Upper lobe of right lung (tissue), 1 donor: Measurements from ENCODE around the gene MLLT6. TPM values are rescaled to one million over a fixed set of nuclear protein-coding genes. Genes with fewer than 3 reads are reported as not detected.
"Not testable (repeated sequence)": the region's sequence is repeated elsewhere in the genome, so short reads cannot be mapped to it uniquely, and the experiment has no call there.

Source experiments
- ATAC-seq: fragments of 200-7000 bp; cut with Tn5 transposase; one replicate; pipeline ENCODE4 v1.9.1; 2020; ENCODE audit warnings: mild to moderate bottlenecking, moderate library complexity
- DNase-seq: peaks from one replicate; pipeline ENCODE4 v3.0.0-alpha.2; 2020
- H3K27ac ChIP-seq: fragments of 200-600 bp; one replicate; pipeline ENCODE4 v1.8.0; 2022
- H3K27me3 ChIP-seq: fragments of 200-600 bp; one replicate; pipeline ENCODE4 v1.8.0; 2022; ENCODE audit warnings: mild to moderate bottlenecking
- H3K36me3 ChIP-seq: fragments of 200-600 bp; one replicate; pipeline ENCODE4 v1.8.0; 2022
- H3K4me1 ChIP-seq: fragments of 200-600 bp; one replicate; pipeline ENCODE4 v1.8.0; 2022
- H3K4me3 ChIP-seq: fragments of 200-600 bp; one replicate; pipeline ENCODE4 v1.8.0; 2022; ENCODE audit warnings: mild to moderate bottlenecking
- H3K9me3 ChIP-seq: fragments of 200-600 bp; one replicate; pipeline ENCODE4 v1.8.0; 2022
- CTCF ChIP-seq: fragments of 200-600 bp; IDR thresholded peaks from one replicate; pipeline ENCODE4 v1.8.0; 2022; ENCODE audit warnings: antibody characterized with exemption
- intact Hi-C: fragments of 100-400 bp; cut with DNase I; formaldehyde crosslinking; loops from one replicate; pipeline ENCODE4 v1.11.0; 2022
- total RNA-seq: library from RNA; stranded (reverse); fragmentation: NEBNext Ultra II Directional; extraction: Animal tissue kit (Norgen Biotek cat#: 25700); gene quantifications from one replicate; pipeline ENCODE4 v1.2.1, GENCODE V29; 2021
- donor health status: DM: no; HTN: yes; CAD: no; lungs with severe emphysema.

MLLT6 gene
- total RNA-seq, 1 donor from 2014 or later = 133 TPM

- Histone ChIP-seq H3K4me1 (peaks cover 20% of the 10 kb centered on the region), H3K27ac (no peak overlapping the region), H3K27me3 (no peaks in the 10 kb centered on the region), H3K4me3 (no peak overlapping the region), H3K9me3 (no peaks in the 10 kb centered on the region), H3K36me3 (peaks cover 46% of the 10 kb centered on the region)
- no peak for TF ChIP-seq CTCF
- ATAC-seq = no peak
- intact Hi-C loops = no loop called here
- no peak for DNase-seq
Observed at GRCh38 chr17:38725066-38725465, 20.0 kb downstream of the MLLT6 start.

GRCh38 chr17:38726145-38726544 lies 21.1 kb downstream of the MLLT6 start:
- not testable (repeated sequence) for ATAC-seq

GRCh38 chr17:38727736-38728135 lies 22.7 kb downstream of the MLLT6 start:
- H3K4me3 ChIP-seq = no peak overlapping the region
- H3K27me3 ChIP-seq = no peaks in the 10 kb centered on the region
- TF ChIP-seq CTCF = no peak
- intact Hi-C loops = no loop called here
- ATAC-seq (no peak), DNase-seq (no peak)
- H3K4me1 ChIP-seq = peaks cover 42% of the 10 kb centered on the region
- H3K36me3 ChIP-seq = peaks cover 21% of the 10 kb centered on the region
- H3K9me3 ChIP-seq = no peaks in the 10 kb centered on the region
- H3K27ac ChIP-seq = peak overlapping the region; percentile 36

More at GRCh38 chr17:38726145-38726544, 21.1 kb downstream of the MLLT6 start:
- H3K27ac ChIP-seq, DNase-seq, intact Hi-C loops, H3K4me3 ChIP-seq, H3K27me3 ChIP-seq, H3K9me3 ChIP-seq: not testable (repeated sequence)
- Histone ChIP-seq H3K4me1 (peaks cover 26% of the 10 kb centered on the region), H3K36me3 (peaks cover 35% of the 10 kb centered on the region)

- DNase-seq = no peak
- Histone ChIP-seq H3K4me1 (peaks cover 42% of the 10 kb centered on the region), H3K4me3 (no peak overlapping the region), H3K27me3 (no peaks in the 10 kb centered on the region), H3K27ac (peak overlapping the region; percentile 85), H3K36me3 (peaks cover 19% of the 10 kb centered on the region), H3K9me3 (no peaks in the 10 kb centered on the region)
- ATAC-seq = peak; percentile 2
- no peak for TF ChIP-seq CTCF
- intact Hi-C loops = no loop called here
Observed at GRCh38 chr17:38728290-38728831, 23.3 kb downstream of the MLLT6 start.

GRCh38 chr17:38729368-38729885 lies 24.4 kb downstream of the MLLT6 start:
- intact Hi-C loops = no loop called here
- ATAC-seq = no peak

More at GRCh38 chr17:38729368-38729885, 24.4 kb downstream of the MLLT6 start:
- Histone ChIP-seq H3K27ac (peak overlapping the region; percentile 85), H3K4me1 (peaks cover 42% of the 10 kb centered on the region), H3K27me3 (no peaks in the 10 kb centered on the region), H3K4me3 (peak overlapping the region; percentile 57), H3K9me3 (no peaks in the 10 kb centered on the region), H3K36me3 (peaks cover 23% of the 10 kb centered on the region)
- no peak for DNase-seq
- TF ChIP-seq CTCF = no peak
